K562 (cell line): ENCODE results near the gene KRTCAP2. TPM values are rescaled to one million over a fixed set of nuclear protein-coding genes. Genes with fewer than 3 reads are reported as not detected.

ENCODE experiments used
- ARID2 ChIP-seq: fragments of 450-650 bp; IDR thresholded peaks from 2 replicates; pipeline ENCODE4 v1.6.1; 2017; ENCODE audit warnings: antibody characterized with exemption, mild to moderate bottlenecking
- ARNT ChIP-seq, 2 experiments: fragments of 450-650 bp; IDR thresholded peaks; 2 replicates each; pipeline ENCODE4 v1.6.1; 2016; ENCODE audit warnings: mild to moderate bottlenecking in 1 of 2
- CTBP1 ChIP-seq: fragments of 450-650 bp; IDR thresholded peaks from 2 replicates; pipeline ENCODE4 v1.6.1; 2016; ENCODE audit warnings: borderline replicate concordance
- GABPB1 ChIP-seq: sonication (generic); formaldehyde crosslinking; IDR thresholded peaks from 2 replicates; pipeline ENCODE4 v1.8.0; 2022; ENCODE audit warnings: mild to moderate bottlenecking, missing genetic modification reagents
- HCFC1 ChIP-seq: IDR thresholded peaks from 2 replicates; pipeline ENCODE4 v1.6.1; 2012; ENCODE audit warnings: low read depth, low read length, improper control_type of control experiment
- HDAC2 ChIP-seq: fragments of 450-650 bp; IDR thresholded peaks from 2 replicates; pipeline ENCODE4 v1.6.1; 2016; ENCODE audit warnings: mild to moderate bottlenecking
- HNRNPLL ChIP-seq: fragments of 200-400 bp; formaldehyde crosslinking; IDR thresholded peaks from 2 replicates; pipeline ENCODE4 v1.6.1; 2017; ENCODE audit warnings: low read length, low read depth, mild to moderate bottlenecking; ENCODE audit not compliant: poor library complexity, severe bottlenecking
- JUN ChIP-seq, 2 experiments: sonication (generic) in 1 of 2; formaldehyde crosslinking in 1 of 2; IDR thresholded peaks; 2 replicates each; pipeline versions ENCODE4 v1.6.1 to v1.8.0; 2012 to 2022; ENCODE audit warnings: borderline replicate concordance in 2 of 2, mild to moderate bottlenecking in 2 of 2, improper control_type of control experiment in 1 of 2, low read depth in 1 of 2, low read length in 1 of 2, missing genetic modification reagents in 1 of 2
- KDM5B ChIP-seq: fragments of 200-600 bp; sonication (generic); IDR thresholded peaks from 2 replicates; pipeline ENCODE4 v1.6.1; 2012; ENCODE audit warnings: low read depth, mild to moderate bottlenecking, moderate library complexity, low read length, control low read depth, inconsistent platforms; ENCODE audit not compliant: insufficient replicate concordance
- KLF16 ChIP-seq: IDR thresholded peaks from 2 replicates; pipeline ENCODE4 v1.6.1; 2016; ENCODE audit warnings: antibody characterized with exemption
- NFE2L1 ChIP-seq: fragments of 450-650 bp; IDR thresholded peaks from 2 replicates; pipeline ENCODE4 v1.6.1; 2016; ENCODE audit warnings: missing genetic modification characterization, low read depth, mild to moderate bottlenecking, missing compliant biosample characterization, moderate library complexity, borderline replicate concordance
- NFIC ChIP-seq: fragments of 450-650 bp; IDR thresholded peaks from 2 replicates; pipeline ENCODE4 v1.6.1; 2017; ENCODE audit warnings: mild to moderate bottlenecking, inconsistent platforms
- POLR2A ChIP-seq: fragments of 450-650 bp; conservative IDR thresholded peaks from 2 replicates; pipeline ENCODE4 v1.6.1; 2016
- SMC3 ChIP-seq: conservative IDR thresholded peaks from 2 replicates; pipeline ENCODE4 v1.6.1; 2011; ENCODE audit warnings: low read depth, low read length, improper control_type of control experiment; ENCODE audit not compliant: insufficient read depth
- TRIM28 ChIP-seq: fragments of 450-650 bp; IDR thresholded peaks from 2 replicates; pipeline ENCODE4 v1.6.1; 2017
- TSC22D4 ChIP-seq: fragments of 450-650 bp; IDR thresholded peaks from 2 replicates; pipeline ENCODE4 v1.6.1; 2016; ENCODE audit warnings: missing genetic modification characterization, missing biosample characterization, control low read depth
- XRCC5 ChIP-seq: fragments of 200-400 bp; formaldehyde crosslinking; IDR thresholded peaks from 2 replicates; pipeline ENCODE4 v1.6.1; 2017; ENCODE audit warnings: low read depth, mild to moderate bottlenecking, low read length
- ZNF121 ChIP-seq: sonication (generic); formaldehyde crosslinking; conservative IDR thresholded peaks from 2 replicates; pipeline ENCODE4 v1.8.0; 2022; ENCODE audit warnings: missing genetic modification reagents
- ZNF507 ChIP-seq: conservative IDR thresholded peaks from 2 replicates; pipeline ENCODE4 v1.6.1; 2017; ENCODE audit warnings: missing genetic modification characterization, missing compliant biosample characterization
- polyA plus RNA-seq, 8 experiments: library from polyadenylated mRNA; depleted of rRNA in 4 of 8; stranded (reverse) in 5 of 8; unstranded in 3 of 8; fragments of >200 nt; fragmentation: Nextera tagmentation in 2 of 8; fragmentation: Illumina TruSeq in 1 of 8; extraction: Ambion mirVana in 2 of 8; extraction: Trizol in 1 of 8; gene quantifications; 2 replicates each; pipeline versions ENCODE4 v1.2.1 to v1.2.3, GENCODE V29; 2011 to 2014; ENCODE audit warnings: inconsistent platforms in 1 of 8, missing spikeins in 1 of 8
- total RNA-seq, 7 experiments: library from RNA; depleted of rRNA in 6 of 7; stranded (reverse); fragments of >200 nt in 6 of 7; fragmentation: Illumina TruSeq in 2 of 7; extraction: Trizol in 2 of 7; gene quantifications; 2 replicates each; pipeline versions ENCODE4 v1.2.1 to v1.2.3, GENCODE V29; 2011 to 2021; ENCODE audit warnings: low replicate concordance in 1 of 7
- TF ChIP-seq, protein P1 (sequence below): fragments of 250-450 bp; sonication (Bioruptor Pico); IDR thresholded peaks from 2 replicates; pipeline ENCODE4 v1.5.0; 2020; ENCODE audit warnings: mild to moderate bottlenecking
- TF ChIP-seq, protein P2 (sequence below): sonication (generic); formaldehyde crosslinking; IDR thresholded peaks from 2 replicates; pipeline ENCODE4 v1.9.0; 2022; ENCODE audit warnings: mild to moderate bottlenecking, missing genetic modification reagents
- TF ChIP-seq, protein P3 (sequence below): IDR thresholded peaks from 2 replicates; pipeline ENCODE4 v1.6.1; 2014; ENCODE audit warnings: antibody characterized with exemption

Gene KRTCAP2
- total and polyA plus RNA-seq, 9 of the 15 experiments (the other 6 are each of a cell fraction or from before 2014, with no cell fraction given) = 126 to 436 (median 244) TPM

DNA sequence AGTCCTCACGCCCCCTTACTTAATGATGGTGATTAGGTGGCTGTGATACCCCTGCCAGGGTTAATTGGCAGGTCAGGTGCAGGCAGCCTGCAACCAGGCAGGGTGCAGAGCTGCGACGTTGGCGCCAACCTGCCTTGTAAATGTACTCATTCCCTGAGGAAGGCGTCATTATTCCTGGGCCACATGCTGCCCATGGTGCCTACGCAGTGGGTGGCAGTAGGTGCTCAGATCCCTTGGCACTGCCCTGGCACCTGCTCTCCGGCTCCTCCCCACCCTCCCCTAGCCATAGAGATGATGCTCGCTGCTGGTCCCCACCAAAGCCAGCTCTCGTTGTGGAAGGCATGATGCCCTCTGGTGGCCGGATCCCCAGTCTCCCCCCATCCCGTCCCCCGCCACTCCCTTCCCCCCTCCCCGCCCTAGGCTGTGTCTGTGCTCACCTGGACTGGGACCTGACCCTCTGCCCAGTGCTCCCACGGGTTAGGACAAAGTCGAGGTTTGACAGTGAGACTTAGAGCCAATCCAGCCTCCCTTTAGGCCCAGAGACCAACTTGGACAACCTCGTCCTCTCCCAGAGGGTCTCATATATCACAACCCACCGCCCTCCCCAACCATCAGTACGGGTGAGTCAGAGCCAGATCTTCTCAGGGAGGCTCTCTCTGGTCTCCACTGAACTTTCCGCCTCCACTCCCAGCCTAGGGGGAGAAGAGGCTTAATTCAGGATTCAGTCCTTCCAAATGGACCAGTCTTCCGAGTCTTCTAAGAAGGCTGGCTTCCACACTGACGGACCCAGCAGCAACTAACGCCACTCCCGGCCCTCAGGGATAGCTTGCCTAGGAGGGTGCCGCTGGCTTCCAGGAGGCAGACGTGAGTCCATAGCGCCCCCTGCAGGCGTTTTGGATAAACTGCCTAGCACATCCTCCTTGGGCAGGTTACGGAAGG is 5.7 kb downstream of the KRTCAP2 start (continued):
- peak; percentile 30 for TF ChIP-seq KDM5B
- 0 out of 4 replicates have a peak, but pooled peaks of 1 of the 2 experiments have one; percentile 35 for TF ChIP-seq ARNT (IDR thresholded peaks at IDR 0.05)
- peak; percentile 96 for TF ChIP-seq SMC3
- TF ChIP-seq ARID2 = peak; percentile 85
- TF ChIP-seq, protein P1, sequence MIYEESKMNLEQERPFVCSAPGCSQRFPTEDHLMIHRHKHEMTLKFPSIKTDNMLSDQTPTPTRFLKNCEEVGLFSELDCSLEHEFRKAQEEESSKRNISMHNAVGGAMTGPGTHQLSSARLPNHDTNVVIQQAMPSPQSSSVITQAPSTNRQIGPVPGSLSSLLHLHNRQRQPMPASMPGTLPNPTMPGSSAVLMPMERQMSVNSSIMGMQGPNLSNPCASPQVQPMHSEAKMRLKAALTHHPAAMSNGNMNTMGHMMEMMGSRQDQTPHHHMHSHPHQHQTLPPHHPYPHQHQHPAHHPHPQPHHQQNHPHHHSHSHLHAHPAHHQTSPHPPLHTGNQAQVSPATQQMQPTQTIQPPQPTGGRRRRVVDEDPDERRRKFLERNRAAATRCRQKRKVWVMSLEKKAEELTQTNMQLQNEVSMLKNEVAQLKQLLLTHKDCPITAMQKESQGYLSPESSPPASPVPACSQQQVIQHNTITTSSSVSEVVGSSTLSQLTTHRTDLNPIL (CRISPR knock-in tag) = no peak
- TF ChIP-seq JUN (IDR thresholded peaks at IDR 0.05; ENCODE audit: borderline replicate concordance, low read depth, low read length) = no peak
- no peak for TF ChIP-seq JUN (CRISPR knock-in tag; IDR thresholded peaks at IDR 0.05; ENCODE audit: borderline replicate concordance)
- no peak for TF ChIP-seq TRIM28
- TF ChIP-seq HDAC2 = 0 out of 2 replicates have a peak, but pooled peaks have one; percentile 28
- no peak for TF ChIP-seq ZNF121 (CRISPR knock-in tag)
- no peak for TF ChIP-seq TSC22D4 (tag)
- peak; percentile 86 for TF ChIP-seq CTBP1
- TF ChIP-seq, protein P2, sequence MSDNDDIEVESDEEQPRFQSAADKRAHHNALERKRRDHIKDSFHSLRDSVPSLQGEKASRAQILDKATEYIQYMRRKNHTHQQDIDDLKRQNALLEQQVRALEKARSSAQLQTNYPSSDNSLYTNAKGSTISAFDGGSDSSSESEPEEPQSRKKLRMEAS (CRISPR knock-in tag) = no peak
- TF ChIP-seq HCFC1 = 0 out of 2 replicates have a peak, but pooled peaks have one; percentile 34
- peak; percentile 48; the same call in 1 of the 2 replicates for TF ChIP-seq NFIC
- TF ChIP-seq POLR2A = no peak
- TF ChIP-seq NFE2L1 (tag) = no peak
- TF ChIP-seq HNRNPLL = peak; percentile 58
- TF ChIP-seq KLF16 = peak; percentile 42; the same call in 1 of the 2 replicates
- TF ChIP-seq GABPB1 (CRISPR knock-in tag) = peak; percentile 32; the same call in 1 of the 2 replicates
- TF ChIP-seq ZNF507 (tag) = no peak
- TF ChIP-seq, protein P3, sequence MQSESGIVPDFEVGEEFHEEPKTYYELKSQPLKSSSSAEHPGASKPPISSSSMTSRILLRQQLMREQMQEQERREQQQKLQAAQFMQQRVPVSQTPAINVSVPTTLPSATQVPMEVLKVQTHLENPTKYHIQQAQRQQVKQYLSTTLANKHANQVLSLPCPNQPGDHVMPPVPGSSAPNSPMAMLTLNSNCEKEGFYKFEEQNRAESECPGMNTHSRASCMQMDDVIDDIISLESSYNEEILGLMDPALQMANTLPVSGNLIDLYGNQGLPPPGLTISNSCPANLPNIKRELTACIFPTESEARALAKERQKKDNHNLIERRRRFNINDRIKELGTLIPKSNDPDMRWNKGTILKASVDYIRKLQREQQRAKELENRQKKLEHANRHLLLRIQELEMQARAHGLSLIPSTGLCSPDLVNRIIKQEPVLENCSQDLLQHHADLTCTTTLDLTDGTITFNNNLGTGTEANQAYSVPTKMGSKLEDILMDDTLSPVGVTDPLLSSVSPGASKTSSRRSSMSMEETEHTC = no peak
- peak; percentile 65; the same call in 1 of the 2 replicates for TF ChIP-seq XRCC5
- TF ChIP-seq, all 486 proteins: peak for 54
